Measurements from ENCODE around the gene MAD1L1.

GRCh38 chr7:2172311-2173188, 60.2 kb downstream of the MAD1L1 start:
- no peak for TF ChIP-seq CTCF (IDR thresholded peaks at IDR 0.05)
- no peak for TF ChIP-seq POLR2A (IDR thresholded peaks at IDR 0.05)
